NOMO-1 treated with dmso at 0.1 percent for 144 hours (cell line): ENCODE data around the gene SRPK2.

Experiments
- DNase-seq: peaks from one replicate; lab custom pipeline; 2025; ENCODE audit not compliant: unreplicated experiment; lab: John Stamatoyannopoulos, UW

SRPK2 gene

GRCh38 chr7:105107458-105107857, 281.3 kb downstream of the SRPK2 start:
- no peak for DNase-seq

- no peak for DNase-seq
Observed at GRCh38 chr7:105106473-105106872, 282.2 kb downstream of the SRPK2 start.

- no peak for DNase-seq
Observed at GRCh38 chr7:105105579-105105978, 283.1 kb downstream of the SRPK2 start.

DNA sequence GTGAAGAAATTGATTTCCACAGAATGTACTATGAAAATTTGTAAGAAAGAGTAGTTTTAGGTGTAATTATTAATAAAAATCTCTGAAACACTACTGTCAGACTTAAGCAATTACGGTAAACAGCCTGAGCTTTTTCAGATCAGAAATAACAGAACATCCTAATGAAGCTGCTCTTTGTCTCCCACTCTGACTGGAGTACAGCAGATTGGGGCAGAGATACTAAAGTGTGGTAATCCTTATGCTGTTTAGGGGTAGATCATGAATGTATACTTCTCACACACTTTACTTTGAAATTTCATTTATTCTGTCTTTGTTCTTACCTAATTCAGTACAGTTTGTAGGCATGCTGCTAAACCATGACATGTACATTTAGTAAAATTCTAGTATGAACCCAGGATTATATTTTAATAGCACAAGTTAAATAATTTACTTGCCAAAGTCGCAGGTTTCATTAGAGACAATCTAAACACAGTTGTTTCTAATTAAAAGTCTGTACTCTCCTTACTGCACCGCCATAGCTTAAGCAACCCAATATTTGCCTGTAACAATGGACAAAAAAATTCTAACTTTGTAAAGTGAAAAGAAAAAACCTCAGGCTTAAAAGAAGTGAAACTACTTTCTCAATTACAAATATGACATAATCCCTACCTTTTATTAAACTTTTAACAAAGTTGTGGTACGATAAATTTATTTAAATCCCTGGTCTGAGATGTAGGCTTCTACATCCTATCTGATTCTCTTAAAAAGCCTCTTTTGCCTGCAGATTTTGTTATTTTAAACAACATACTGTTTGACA, 286.0 kb downstream of the SRPK2 start:
- DNase-seq = no peak

GRCh38 chr7:105101864-105102263, 286.9 kb downstream of the SRPK2 start:
- DNase-seq = no peak

- DNase-seq = no peak
Observed at GRCh38 chr7:105098863-105099515, 289.7 kb downstream of the SRPK2 start.

GRCh38 chr7:105097619-105098018, 291.1 kb downstream of the SRPK2 start:
- no peak for DNase-seq

DNA sequence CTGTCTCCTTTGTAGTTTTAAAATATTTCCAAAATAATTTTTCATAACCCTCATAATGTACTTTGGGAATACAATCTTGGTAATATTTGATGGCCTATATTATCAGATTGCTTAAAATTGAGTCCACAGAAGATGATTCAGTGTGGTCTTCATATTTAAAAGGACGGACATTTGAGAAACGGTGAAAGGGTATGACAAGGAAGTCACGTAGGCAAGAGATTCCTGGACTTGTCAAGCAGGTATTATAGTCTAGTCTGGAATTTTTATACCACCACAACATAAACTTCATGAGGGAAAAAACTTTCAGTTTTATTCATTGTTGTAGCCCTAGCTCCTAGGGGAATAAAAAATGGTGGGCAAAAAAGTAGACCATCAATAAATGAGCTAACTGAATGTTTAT, 292.4 kb downstream of the SRPK2 start:
- DNase-seq = no peak

- DNase-seq = no peak
Observed at GRCh38 chr7:105094966-105095365, 293.8 kb downstream of the SRPK2 start.

GRCh38 chr7:105088456-105088855, 300.3 kb downstream of the SRPK2 start:
- DNase-seq = no peak

DNA sequence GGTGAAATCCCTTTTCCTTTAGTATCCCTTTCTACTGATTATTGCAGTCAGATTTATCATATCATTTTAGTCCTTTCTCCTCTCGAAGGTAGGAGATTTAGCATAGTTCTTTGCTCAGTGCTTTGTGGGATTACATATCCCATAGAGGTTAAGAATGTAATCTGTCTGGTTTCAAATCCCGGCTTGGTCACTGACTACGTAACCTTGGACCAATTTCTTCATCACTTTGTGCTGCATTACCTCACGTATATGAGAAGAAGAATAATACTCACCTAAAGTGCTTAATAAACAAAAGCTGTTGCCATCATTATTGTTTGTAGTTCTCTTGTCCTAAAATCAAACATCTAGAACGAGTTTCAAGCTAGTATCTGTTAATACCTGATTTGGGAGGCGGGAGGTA, 300.7 kb downstream of the SRPK2 start:
- no peak for DNase-seq

GRCh38 chr7:105086850-105087249, 301.9 kb downstream of the SRPK2 start:
- DNase-seq = no peak

- DNase-seq = no peak
Observed at GRCh38 chr7:105084581-105084980, 304.1 kb downstream of the SRPK2 start.

- DNase-seq = no peak
Observed at GRCh38 chr7:105079348-105079747, 309.4 kb downstream of the SRPK2 start.

GRCh38 chr7:105073143-105073542, 315.6 kb downstream of the SRPK2 start:
- DNase-seq = no peak

DNA sequence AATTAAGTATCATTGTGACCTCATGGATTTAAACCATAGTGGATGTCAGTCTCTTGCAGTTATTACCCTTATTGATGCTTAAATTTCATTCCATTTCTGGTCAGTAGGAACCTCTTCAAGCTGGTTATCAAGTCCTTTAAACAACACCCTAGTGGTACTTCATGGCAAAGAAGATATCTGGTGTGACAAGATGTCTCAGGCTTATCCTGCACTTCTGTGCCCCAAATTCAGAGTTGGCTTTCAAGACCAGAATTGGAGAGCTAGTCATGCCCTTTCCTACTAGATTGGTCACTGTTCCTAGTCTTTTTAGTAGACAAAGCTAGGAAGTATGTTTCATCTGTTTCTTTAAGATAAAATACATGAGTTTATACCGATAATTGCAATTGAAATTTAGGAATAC, 319.8 kb downstream of the SRPK2 start:
- DNase-seq = no peak

DNA sequence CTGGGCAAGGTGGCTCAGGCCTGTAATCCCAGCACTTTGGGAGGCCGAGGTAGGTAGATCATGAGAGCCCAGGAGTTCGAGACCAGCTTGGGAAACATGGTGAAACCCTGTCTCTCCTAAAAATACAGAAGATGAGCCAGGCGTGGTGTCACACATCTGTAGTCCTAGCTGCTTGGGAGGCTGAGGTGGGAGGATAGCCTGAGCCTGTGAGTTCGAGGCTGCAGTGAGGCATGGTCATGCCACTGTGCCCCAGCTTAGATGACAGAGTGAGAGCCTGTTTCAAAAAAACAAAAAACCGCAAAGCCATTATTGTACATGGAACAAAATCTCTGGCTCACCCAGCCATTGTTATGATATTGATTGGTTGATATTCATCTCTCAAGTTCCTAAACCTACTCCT, 321.0 kb downstream of the SRPK2 start:
- DNase-seq = no peak
